GM23338 (cell line): ENCODE data around the gene KATNIP. TPM values are rescaled to one million over a fixed set of nuclear protein-coding genes. Genes with fewer than 3 reads are reported as not detected.

Experiments
- ATAC-seq: fragments of 200-7000 bp; cut with Tn5 transposase; 3 replicates; pipeline ENCODE4 v1.9.1; 2020
- DNase-seq: peaks from one replicate; pipeline ENCODE4 v3.0.0-alpha.2; 2015; ENCODE audit warnings: low spot score
- H2AFZ ChIP-seq: fragments of 200-600 bp; sonication (generic); 2 replicates; pipeline ENCODE4 v1.8.0; 2016; ENCODE audit warnings: antibody characterized with exemption, mild to moderate bottlenecking, moderate library complexity
- H3F3A ChIP-seq: fragments of 200-600 bp; sonication (generic); replicated peaks from 2 replicates; pipeline ENCODE4 v1.8.0; 2017; ENCODE audit warnings: antibody characterized with exemption, mixed run types, low read depth
- H3K27ac ChIP-seq: fragments of 200-600 bp; sonication (generic); 2 replicates; pipeline ENCODE4 v1.6.1; 2016; ENCODE audit warnings: low read depth
- H3K27me3 ChIP-seq: fragments of 200-600 bp; sonication (generic); 2 replicates; pipeline ENCODE4 v1.8.0; 2016; ENCODE audit warnings: mild to moderate bottlenecking, mixed run types, moderate library complexity; ENCODE audit not compliant: insufficient read depth
- H3K36me3 ChIP-seq: fragments of 200-600 bp; sonication (generic); 2 replicates; pipeline ENCODE4 v1.8.0; 2016; ENCODE audit warnings: mild to moderate bottlenecking; ENCODE audit not compliant: insufficient read depth
- H3K4me1 ChIP-seq: fragments of 200-600 bp; sonication (generic); 2 replicates; pipeline ENCODE4 v1.8.0; 2016; ENCODE audit warnings: mild to moderate bottlenecking, moderate library complexity; ENCODE audit not compliant: insufficient read depth
- H3K4me2 ChIP-seq: fragments of 200-600 bp; sonication (generic); 2 replicates; pipeline ENCODE4 v1.7.1; 2017; ENCODE audit warnings: mixed run types
- H3K4me3 ChIP-seq: fragments of 200-600 bp; sonication (generic); 2 replicates; pipeline ENCODE4 v1.6.1; 2016; ENCODE audit warnings: mixed run types
- H3K79me2 ChIP-seq: fragments of 200-600 bp; sonication (generic); replicated peaks from 2 replicates; pipeline ENCODE4 v1.8.0; 2017; ENCODE audit warnings: mild to moderate bottlenecking; ENCODE audit not compliant: insufficient read depth
- H3K9me2 ChIP-seq: fragments of 200-600 bp; sonication (generic); 2 replicates; pipeline ENCODE4 v1.8.0; 2017; ENCODE audit not compliant: insufficient read depth
- H4K20me1 ChIP-seq: fragments of 200-600 bp; sonication (generic); replicated peaks from 2 replicates; pipeline ENCODE4 v1.8.0; 2017; ENCODE audit warnings: mild to moderate bottlenecking; ENCODE audit not compliant: insufficient read depth
- H3K27ac Mint-ChIP-seq: 2 replicates; pipeline ENCODE4 v1.8.0; 2020; ENCODE audit warnings: inconsistent platforms, mild to moderate bottlenecking, moderate library complexity, mixed read lengths
- H3K27me3 Mint-ChIP-seq: 3 replicates; pipeline ENCODE4 v1.8.0; 2022; ENCODE audit warnings: low read depth, mild to moderate bottlenecking, moderate library complexity, mixed read lengths, inconsistent platforms; ENCODE audit not compliant: insufficient read depth, poor library complexity
- H3K36me3 Mint-ChIP-seq: 3 replicates; pipeline ENCODE4 v1.8.0; 2021; ENCODE audit warnings: low read depth, mild to moderate bottlenecking, inconsistent platforms, moderate library complexity, mixed read lengths
- H3K4me1 Mint-ChIP-seq: 3 replicates; pipeline ENCODE4 v1.8.0; 2020; ENCODE audit warnings: mild to moderate bottlenecking, inconsistent platforms, mixed read lengths
- H3K4me3 Mint-ChIP-seq: 3 replicates; pipeline ENCODE4 v1.8.0; 2021; ENCODE audit warnings: moderate library complexity, mild to moderate bottlenecking, inconsistent platforms, mixed read lengths
- H3K9me3 Mint-ChIP-seq: 3 replicates; pipeline ENCODE4 v1.8.0; 2020; ENCODE audit warnings: moderate library complexity, mild to moderate bottlenecking, inconsistent platforms, mixed read lengths
- ETS1 ChIP-seq: IDR thresholded peaks from 2 replicates; pipeline ENCODE4 v1.6.1; 2016; ENCODE audit warnings: antibody characterized with exemption
- EZH2 ChIP-seq: fragments of 200-600 bp; sonication (generic); IDR thresholded peaks from one replicate; pipeline ENCODE4 v1.8.0; 2017; ENCODE audit warnings: antibody characterized with exemption, mild to moderate bottlenecking, low read depth; ENCODE audit not compliant: unreplicated experiment
- EZH2phosphoT487 ChIP-seq: fragments of 200-600 bp; sonication (generic); IDR thresholded peaks from one replicate; pipeline ENCODE4 v1.8.1; 2018; ENCODE audit warnings: antibody characterized with exemption; ENCODE audit not compliant: unreplicated experiment
- JUNB ChIP-seq: IDR thresholded peaks from one replicate; pipeline ENCODE4 v1.6.1; 2016; ENCODE audit warnings: antibody characterized with exemption; ENCODE audit not compliant: unreplicated experiment
- POLR2AphosphoS5 ChIP-seq: IDR thresholded peaks from 2 replicates; pipeline ENCODE4 v1.6.1; 2016; ENCODE audit warnings: antibody characterized with exemption, low read depth
- STAT1 ChIP-seq: IDR thresholded peaks from one replicate; pipeline ENCODE4 v1.6.1; 2016; ENCODE audit warnings: antibody characterized with exemption; ENCODE audit not compliant: unreplicated experiment
- ZNF114 ChIP-seq: fragments of 250-450 bp; sonication (Bioruptor Pico); IDR thresholded peaks from 2 replicates; pipeline ENCODE4 v1.5.0; 2020; ENCODE audit warnings: mild to moderate bottlenecking, moderate library complexity
- ZNF331 ChIP-seq: fragments of 250-450 bp; sonication (Bioruptor Pico); IDR thresholded peaks from 2 replicates; pipeline ENCODE4 v1.5.0; 2020; ENCODE audit warnings: low read depth, mild to moderate bottlenecking, moderate library complexity
- polyA plus RNA-seq: library from polyadenylated mRNA; unstranded; fragments of >200 nt; fragmentation: Nextera tagmentation; extraction: Ambion mirVana; gene quantifications from 2 replicates; pipeline ENCODE4 v1.2.1, GENCODE V29; 2016
- total RNA-seq: library from RNA; depleted of rRNA; stranded (reverse); fragments of >200 nt; shearing (Covaris generic); gene quantifications from 2 replicates; pipeline ENCODE4 v1.2.3, GENCODE V29; 2014
- TF ChIP-seq, protein P1 (sequence below): IDR thresholded peaks from one replicate; pipeline ENCODE4 v1.6.1; 2018; ENCODE audit warnings: antibody characterized with exemption; ENCODE audit not compliant: unreplicated experiment
- TF ChIP-seq, protein P2 (sequence below), 2 experiments: fragments of 200-600 bp in 1 of 2; sonication (generic) in 1 of 2; conservative IDR thresholded peaks; 2 replicates each; pipeline versions ENCODE4 v1.5.1 to v1.6.1; 2016 to 2017; ENCODE audit warnings: antibody characterized with exemption in 2 of 2, low read depth in 2 of 2, mild to moderate bottlenecking in 2 of 2, moderate library complexity in 1 of 2

The KATNIP gene
- total and polyA plus RNA-seq, 2 experiments from 2014 or later: 7.0 to 11.8 TPM

DNA sequence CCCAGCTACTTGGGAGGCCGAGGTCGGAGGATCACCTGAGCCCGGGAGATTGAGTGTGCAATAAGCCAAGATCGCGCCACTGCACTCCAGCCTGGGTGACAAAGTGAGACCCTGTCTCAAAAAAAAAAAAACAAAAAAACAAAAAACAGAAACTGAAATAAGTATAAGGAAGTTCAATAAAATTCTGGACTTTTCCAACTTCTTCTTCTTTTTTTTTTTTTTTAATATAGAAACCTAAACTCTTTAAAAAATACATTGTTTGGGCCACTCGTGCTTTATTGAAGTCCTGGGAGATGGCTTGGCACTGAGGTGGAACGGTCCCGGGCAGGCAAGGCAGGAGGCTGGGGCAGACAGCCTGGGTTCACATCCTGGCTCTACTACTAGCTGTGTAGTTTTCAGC, 36.8 kb downstream of the KATNIP start:
- H3K27me3 Mint-ChIP-seq: peaks cover 5% of the 10 kb centered on the region
- no peak overlapping the region for H3K27ac ChIP-seq
- H3K36me3 Mint-ChIP-seq: peaks cover 15% of the 10 kb centered on the region
- H3K36me3 ChIP-seq: no peaks in the 10 kb centered on the region
- DNase-seq: no peak
- peaks cover 3% of the 10 kb centered on the region; the same call in 1 of the 3 replicates for H3K9me3 Mint-ChIP-seq
- ATAC-seq: no peak
- H3K4me3 Mint-ChIP-seq: no peak overlapping the region
- no peaks in the 10 kb centered on the region; the same call in 2 of the 3 replicates for H3K4me1 Mint-ChIP-seq
- H3K4me2 ChIP-seq: no peak overlapping the region
- H3F3A ChIP-seq: no peaks in the 10 kb centered on the region
- TF ChIP-seq EZH2phosphoT487 (no peak), STAT1 (no peak), POLR2AphosphoS5 (no peak), EZH2 (no peak), ZNF331 (CRISPR knock-in tag) (no peak), JUNB (no peak), ZNF114 (CRISPR knock-in tag) (no peak)
- TF ChIP-seq, protein P1, sequence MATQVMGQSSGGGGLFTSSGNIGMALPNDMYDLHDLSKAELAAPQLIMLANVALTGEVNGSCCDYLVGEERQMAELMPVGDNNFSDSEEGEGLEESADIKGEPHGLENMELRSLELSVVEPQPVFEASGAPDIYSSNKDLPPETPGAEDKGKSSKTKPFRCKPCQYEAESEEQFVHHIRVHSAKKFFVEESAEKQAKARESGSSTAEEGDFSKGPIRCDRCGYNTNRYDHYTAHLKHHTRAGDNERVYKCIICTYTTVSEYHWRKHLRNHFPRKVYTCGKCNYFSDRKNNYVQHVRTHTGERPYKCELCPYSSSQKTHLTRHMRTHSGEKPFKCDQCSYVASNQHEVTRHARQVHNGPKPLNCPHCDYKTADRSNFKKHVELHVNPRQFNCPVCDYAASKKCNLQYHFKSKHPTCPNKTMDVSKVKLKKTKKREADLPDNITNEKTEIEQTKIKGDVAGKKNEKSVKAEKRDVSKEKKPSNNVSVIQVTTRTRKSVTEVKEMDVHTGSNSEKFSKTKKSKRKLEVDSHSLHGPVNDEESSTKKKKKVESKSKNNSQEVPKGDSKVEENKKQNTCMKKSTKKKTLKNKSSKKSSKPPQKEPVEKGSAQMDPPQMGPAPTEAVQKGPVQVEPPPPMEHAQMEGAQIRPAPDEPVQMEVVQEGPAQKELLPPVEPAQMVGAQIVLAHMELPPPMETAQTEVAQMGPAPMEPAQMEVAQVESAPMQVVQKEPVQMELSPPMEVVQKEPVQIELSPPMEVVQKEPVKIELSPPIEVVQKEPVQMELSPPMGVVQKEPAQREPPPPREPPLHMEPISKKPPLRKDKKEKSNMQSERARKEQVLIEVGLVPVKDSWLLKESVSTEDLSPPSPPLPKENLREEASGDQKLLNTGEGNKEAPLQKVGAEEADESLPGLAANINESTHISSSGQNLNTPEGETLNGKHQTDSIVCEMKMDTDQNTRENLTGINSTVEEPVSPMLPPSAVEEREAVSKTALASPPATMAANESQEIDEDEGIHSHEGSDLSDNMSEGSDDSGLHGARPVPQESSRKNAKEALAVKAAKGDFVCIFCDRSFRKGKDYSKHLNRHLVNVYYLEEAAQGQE: no peak
- TF ChIP-seq, protein P2, sequence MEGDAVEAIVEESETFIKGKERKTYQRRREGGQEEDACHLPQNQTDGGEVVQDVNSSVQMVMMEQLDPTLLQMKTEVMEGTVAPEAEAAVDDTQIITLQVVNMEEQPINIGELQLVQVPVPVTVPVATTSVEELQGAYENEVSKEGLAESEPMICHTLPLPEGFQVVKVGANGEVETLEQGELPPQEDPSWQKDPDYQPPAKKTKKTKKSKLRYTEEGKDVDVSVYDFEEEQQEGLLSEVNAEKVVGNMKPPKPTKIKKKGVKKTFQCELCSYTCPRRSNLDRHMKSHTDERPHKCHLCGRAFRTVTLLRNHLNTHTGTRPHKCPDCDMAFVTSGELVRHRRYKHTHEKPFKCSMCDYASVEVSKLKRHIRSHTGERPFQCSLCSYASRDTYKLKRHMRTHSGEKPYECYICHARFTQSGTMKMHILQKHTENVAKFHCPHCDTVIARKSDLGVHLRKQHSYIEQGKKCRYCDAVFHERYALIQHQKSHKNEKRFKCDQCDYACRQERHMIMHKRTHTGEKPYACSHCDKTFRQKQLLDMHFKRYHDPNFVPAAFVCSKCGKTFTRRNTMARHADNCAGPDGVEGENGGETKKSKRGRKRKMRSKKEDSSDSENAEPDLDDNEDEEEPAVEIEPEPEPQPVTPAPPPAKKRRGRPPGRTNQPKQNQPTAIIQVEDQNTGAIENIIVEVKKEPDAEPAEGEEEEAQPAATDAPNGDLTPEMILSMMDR (conservative IDR thresholded peaks at IDR 0.05; ENCODE audit: low read depth in 2 of 2): no peak
- H3K4me1 ChIP-seq: no peaks in the 10 kb centered on the region
- no peak overlapping the region for H2AFZ ChIP-seq
- no peak overlapping the region for H3K4me3 ChIP-seq
- no peaks in the 10 kb centered on the region for H3K79me2 ChIP-seq
- no peaks in the 10 kb centered on the region; the same call in 1 of the 2 replicates for H4K20me1 ChIP-seq
- H3K9me2 ChIP-seq: no peaks in the 10 kb centered on the region
- H3K27me3 ChIP-seq: no peaks in the 10 kb centered on the region
- H3K27ac Mint-ChIP-seq: no peak overlapping the region

DNA sequence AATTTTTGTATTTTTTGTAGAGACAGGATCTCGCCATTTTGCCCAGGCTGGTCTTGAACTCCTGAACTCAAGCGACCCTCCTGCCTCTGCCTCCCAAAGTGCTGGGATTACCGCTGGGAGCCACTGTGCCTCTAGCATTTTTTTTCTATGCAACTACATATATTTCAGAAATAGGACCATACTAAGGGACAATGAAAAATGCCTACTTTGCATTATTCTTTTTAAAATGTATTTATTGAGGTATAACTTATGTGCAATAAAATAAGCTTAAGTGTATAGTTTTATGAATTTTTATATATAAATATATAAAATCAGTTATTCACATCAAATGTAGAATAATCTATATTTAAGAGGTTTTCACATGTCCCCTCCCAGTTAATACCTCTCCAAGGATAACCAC, 38.1 kb downstream of the KATNIP start:
- Histone ChIP-seq H3K9me2 (no peaks in the 10 kb centered on the region), H2AFZ (no peak overlapping the region), H3K27ac (no peak overlapping the region), H3K4me3 (no peak overlapping the region), H3K27me3 (no peaks in the 10 kb centered on the region), H3K79me2 (no peaks in the 10 kb centered on the region), H3F3A (no peaks in the 10 kb centered on the region), H4K20me1 (no peaks in the 10 kb centered on the region; the same call in 1 of the 2 replicates), H3K4me2 (no peak overlapping the region), H3K4me1 (no peaks in the 10 kb centered on the region), H3K36me3 (no peaks in the 10 kb centered on the region)
- DNase-seq (no peak), ATAC-seq (no peak)
- H3K27ac Mint-ChIP-seq: no peak overlapping the region
- peaks cover 5% of the 10 kb centered on the region for H3K27me3 Mint-ChIP-seq
- peaks cover 10% of the 10 kb centered on the region; the same call in 1 of the 3 replicates for H3K36me3 Mint-ChIP-seq
- no peak overlapping the region for H3K4me3 Mint-ChIP-seq
- no peaks in the 10 kb centered on the region for H3K4me1 Mint-ChIP-seq
- peaks cover 3% of the 10 kb centered on the region; the same call in 1 of the 3 replicates for H3K9me3 Mint-ChIP-seq
- TF ChIP-seq STAT1 (no peak), POLR2AphosphoS5 (no peak), ZNF331 (CRISPR knock-in tag) (no peak), ETS1 (no peak), ZNF114 (CRISPR knock-in tag) (no peak)
